ENCODE results near the gene TIE1. TPM values are rescaled to one million over a fixed set of nuclear protein-coding genes. Genes with fewer than 3 reads are reported as not detected.
"Not testable (repeated sequence)": the region's sequence is repeated elsewhere in the genome, so short reads cannot be mapped to it uniquely, and the experiment has no call there.

The TIE1 gene
- total and polyA plus RNA-seq, 4 experiments from 2014 or later, result not detected

- intact Hi-C loops (cut with micrococcal nuclease), result loop anchor here (5.0 kb wide), 1 partner anchor 86 kb away; the partner anchor contains the start of gene HYI
- Mint-ChIP-seq H3K27me3 (no peaks in the 10 kb centered on the region), H3K4me1 (peaks cover 25 to 51% (median 37%) of the 10 kb centered on the region in 4 donors), H3K27ac (peak overlapping the region in 6 of 7 donors; percentile 31 to 90 (median 84)), H3K9me3 (no peaks in the 10 kb centered on the region), H3K36me3 (peaks cover 14 to 52% of the 10 kb centered on the region in 2 donors), H3K4me3 (peak overlapping the region; percentile 63 to 94 (median 88))
- CTCF ChIA-PET (ENCODE audit: partially characterized antibody), result interaction anchor here (2.7 kb wide), 1 partner anchor 8 kb away, joined by 15 read pairs; the partner anchor contains the start of gene CDC20
- H3K9me3 ChIP-seq (ENCODE audit: control insufficient read depth in 1 of 2, low read length in 2 of 2), result no peaks in the 10 kb centered on the region
- POLR2A ChIA-PET (ENCODE audit: partially characterized antibody), result interaction anchor here (1.1 to 3.4 kb wide), 2 partner anchors 11 to 23 kb away, joined by 3 to 42 read pairs; partner anchors contain the start of genes MED8 and SZT2
- H3K36me3 ChIP-seq (ENCODE audit: insufficient read depth, low read length), result peaks cover 35% of the 10 kb centered on the region
- H3K4me3 ChIP-seq (ENCODE audit: low read length in 2 of 2), result peak overlapping the region in 1 of 2 donors; percentile 76
- H3K27me3 ChIP-seq (ENCODE audit: insufficient read depth, low read length), result no peaks in the 10 kb centered on the region
- no peak for DNase-seq
- peak overlapping the region; percentile 81 for H3K27ac ChIP-seq (ENCODE audit: low read depth, low read length)
- peaks cover 24% of the 10 kb centered on the region for H3K4me1 ChIP-seq (ENCODE audit: insufficient read depth, low read length)
Observed at GRCh38 chr1:43366179-43366578, 65.4 kb downstream of the TIE1 start.

- Mint-ChIP-seq H3K9me3 (no peaks in the 10 kb centered on the region), H3K4me3 (peak overlapping the region; percentile 82 to 94 (median 88)), H3K27me3 (no peaks in the 10 kb centered on the region), H3K36me3 (peaks cover 14 to 51% of the 10 kb centered on the region in 2 donors), H3K27ac (peak overlapping the region; percentile 77 to 96 (median 91)), H3K4me1 (peaks cover 25 to 51% (median 39%) of the 10 kb centered on the region in 4 donors)
- CTCF ChIA-PET (ENCODE audit: partially characterized antibody), result interaction anchor here (2.7 kb wide), 1 partner anchor 8 kb away, joined by 15 read pairs; the partner anchor contains the start of gene CDC20
- Histone ChIP-seq H3K4me3 (ENCODE audit: low read length in 2 of 2) (peak overlapping the region; percentile 55 to 76), H3K36me3 (ENCODE audit: insufficient read depth, low read length) (peaks cover 30% of the 10 kb centered on the region), H3K9me3 (ENCODE audit: control insufficient read depth in 1 of 2, low read length in 2 of 2) (no peaks in the 10 kb centered on the region), H3K27ac (ENCODE audit: low read depth, low read length) (peak overlapping the region; percentile 81), H3K4me1 (ENCODE audit: insufficient read depth, low read length) (peaks cover 24% of the 10 kb centered on the region), H3K27me3 (ENCODE audit: insufficient read depth, low read length) (no peaks in the 10 kb centered on the region)
- POLR2A ChIA-PET (ENCODE audit: partially characterized antibody), result interaction anchor here (0.6 to 3.4 kb wide), 7 partner anchors 9 to 607 kb away, joined by 3 to 47 read pairs (median 11); partner anchors contain the start of genes CDC20, HYI, MED8 and SZT2
- intact Hi-C loops (cut with micrococcal nuclease), result loop anchor here (5.0 kb wide), 1 partner anchor 86 kb away; the partner anchor contains the start of gene HYI
- DNase-seq, result no peak
Observed at GRCh38 chr1:43366601-43367025, 65.8 kb downstream of the TIE1 start.

DNA sequence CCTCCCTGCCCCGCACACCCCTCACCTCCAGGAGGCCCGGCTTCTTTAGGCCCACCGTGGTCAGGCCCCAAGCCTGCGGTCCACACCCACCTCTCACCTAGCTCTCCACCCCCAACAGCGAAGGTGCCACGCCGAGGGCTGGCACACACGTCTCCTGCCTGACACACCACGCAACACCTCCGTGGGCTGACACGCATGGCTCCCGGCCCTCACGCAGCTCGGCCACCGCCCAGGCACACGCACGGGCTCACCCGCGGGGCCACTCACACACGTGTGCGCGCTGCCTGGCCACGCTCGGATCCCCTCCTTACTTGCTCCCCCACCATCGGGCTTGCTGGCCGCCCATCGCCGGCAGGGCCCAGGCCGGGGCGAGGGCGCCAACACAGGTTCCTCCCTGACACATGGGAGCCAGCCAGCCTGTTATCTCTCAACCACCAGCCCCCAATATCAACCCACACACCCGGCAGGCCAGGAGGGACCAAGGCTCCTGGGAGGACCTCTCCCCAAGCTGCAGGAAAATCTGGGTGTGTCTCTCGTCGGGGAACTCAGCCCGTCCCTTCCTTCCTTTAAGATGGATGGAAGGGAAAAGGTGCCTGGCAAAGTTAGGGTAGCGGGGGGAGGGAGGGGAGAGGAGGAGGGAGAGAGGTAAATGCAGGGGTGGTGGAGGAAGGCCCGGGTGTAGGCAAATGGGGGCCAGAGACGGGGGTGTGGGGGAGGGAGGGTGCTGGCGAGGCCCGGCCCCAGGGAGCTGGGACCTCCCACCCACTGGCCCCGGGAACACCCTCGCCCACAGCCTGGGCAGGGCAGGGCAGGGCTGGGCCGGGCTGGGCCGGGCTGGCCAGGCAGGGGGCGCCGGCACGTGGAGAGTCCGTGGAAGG, 66.5 kb downstream of the TIE1 start:
- Histone ChIP-seq H3K36me3 (ENCODE audit: insufficient read depth, low read length) (peaks cover 27% of the 10 kb centered on the region), H3K4me1 (ENCODE audit: insufficient read depth, low read length) (peaks cover 24% of the 10 kb centered on the region), H3K27ac (ENCODE audit: low read depth, low read length) (peak overlapping the region; percentile 81), H3K27me3 (ENCODE audit: insufficient read depth, low read length) (no peaks in the 10 kb centered on the region), H3K4me3 (ENCODE audit: low read length in 2 of 2) (peak overlapping the region; percentile 55 to 76), H3K9me3 (ENCODE audit: control insufficient read depth in 1 of 2, low read length in 2 of 2) (no peaks in the 10 kb centered on the region)
- intact Hi-C loops (cut with micrococcal nuclease), result loop anchor here (5.0 kb wide), 1 partner anchor 85 kb away; the partner anchor contains the start of gene HYI
- H3K9me3 Mint-ChIP-seq, result no peaks in the 10 kb centered on the region
- peaks cover 25 to 51% (median 39%) of the 10 kb centered on the region in 4 donors for H3K4me1 Mint-ChIP-seq
- peak overlapping the region; percentile 77 to 96 (median 91) for H3K27ac Mint-ChIP-seq
- no peaks in the 10 kb centered on the region for H3K27me3 Mint-ChIP-seq
- DNase-seq, result peak; percentile 32 to 59 (median 32)
- peaks cover 14 to 46% of the 10 kb centered on the region in 2 donors for H3K36me3 Mint-ChIP-seq
- H3K4me3 Mint-ChIP-seq, result peak overlapping the region; percentile 82 to 94 (median 88)
- CTCF ChIA-PET (ENCODE audit: partially characterized antibody), result interaction anchor here (1.0 to 2.7 kb wide), 4 partner anchors 9 to 23 kb away, joined by 3 to 15 read pairs (median 6); partner anchors contain the start of gene CDC20
- POLR2A ChIA-PET (ENCODE audit: partially characterized antibody), result interaction anchor here (0.6 to 3.4 kb wide), 13 partner anchors 9 to 607 kb away, joined by 3 to 47 read pairs (median 9); partner anchors contain the start of genes CDC20, CFAP57, EBNA1BP2 and HYI

DNA sequence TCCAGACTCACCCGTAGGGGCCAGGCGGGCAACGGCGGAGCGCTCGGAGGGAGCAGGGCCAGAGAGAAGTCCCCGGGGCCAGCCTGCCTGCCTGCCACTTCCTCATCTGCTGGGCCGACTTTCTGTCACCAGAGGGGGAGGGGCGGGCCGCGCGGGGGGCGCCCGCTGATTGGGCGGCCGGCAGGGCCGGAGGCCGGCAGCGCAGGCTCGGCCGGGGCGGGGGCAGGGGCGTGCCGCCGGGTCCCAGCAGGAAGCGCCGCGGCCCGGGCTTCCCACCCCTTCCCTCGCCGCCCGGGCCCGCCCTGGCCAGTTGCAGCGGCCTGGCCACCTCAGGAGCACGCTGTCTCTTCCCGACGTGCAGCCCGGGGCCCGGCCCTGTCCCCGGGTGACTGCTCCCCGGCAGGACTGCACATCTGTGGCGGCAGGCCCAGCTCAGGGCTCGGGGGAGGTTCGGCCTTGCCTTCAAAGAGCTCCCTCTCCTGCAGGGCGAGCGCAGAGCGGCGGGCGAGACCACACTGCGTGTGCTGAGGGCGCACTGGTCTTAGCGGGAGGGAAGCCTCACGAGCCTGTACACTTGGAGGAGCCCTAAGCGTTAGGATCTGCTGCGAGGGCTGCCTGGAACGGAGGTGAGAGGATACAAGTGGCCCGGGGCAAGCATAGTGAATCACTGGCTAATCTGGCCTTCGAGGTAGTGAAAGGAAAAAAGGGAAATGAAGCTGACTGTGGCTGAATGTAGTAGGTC, 67.3 kb downstream of the TIE1 start, which contains the start of gene ELOVL1:
Gene ELOVL1, minus strand, starts transcription at position 108 of the 742 bp plus-strand sequence. CDS start 2,402 bp downstream, outside the sequence.
- Mint-ChIP-seq H3K36me3 (peaks cover 11 to 40% of the 10 kb centered on the region in 2 donors), H3K4me1 (peaks cover 25 to 51% (median 38%) of the 10 kb centered on the region in 4 donors), H3K4me3 (peak within 1 kb of the TSS; percentile 87 to 94 (median 90)), H3K9me3 (no peaks in the 10 kb centered on the region), H3K27ac (peak within 1 kb of the TSS; percentile 87 to 96 (median 93)), H3K27me3 (no peaks in the 10 kb centered on the region)
- Histone ChIP-seq H3K4me3 (ENCODE audit: low read length in 2 of 2) (peak within 1 kb of the TSS; percentile 68 to 76), H3K36me3 (ENCODE audit: insufficient read depth, low read length) (peaks cover 24% of the 10 kb centered on the region), H3K27me3 (ENCODE audit: insufficient read depth, low read length) (no peaks in the 10 kb centered on the region), H3K4me1 (ENCODE audit: insufficient read depth, low read length) (peaks cover 24% of the 10 kb centered on the region), H3K9me3 (ENCODE audit: control insufficient read depth in 1 of 2, low read length in 2 of 2) (no peaks in the 10 kb centered on the region), H3K27ac (ENCODE audit: low read depth, low read length) (peak within 1 kb of the TSS; percentile 81)
- intact Hi-C loops (cut with micrococcal nuclease), result loop anchor here (1.0 to 5.0 kb wide), 6 partner anchors 10 to 196 kb away; partner anchors contain the start of genes CDC20, CFAP57, EBNA1BP2 and HYI
- peak; percentile 70 to 82 (median 74) for DNase-seq
- ChIA-PET CTCF (ENCODE audit: partially characterized antibody) (interaction anchor here (0.7 to 2.7 kb wide), 8 partner anchors 10 to 141 kb away, joined by 3 to 15 read pairs (median 4); partner anchors contain the start of gene CDC20), POLR2A (ENCODE audit: partially characterized antibody) (interaction anchor here (0.9 to 3.4 kb wide), 12 partner anchors 10 to 1264 kb away, joined by 3 to 47 read pairs (median 10); partner anchors contain the start of genes CDC20, CFAP57, EBNA1BP2 and HYI)

GRCh38 chr1:43368646-43369020, 67.9 kb downstream of the TIE1 start:
- Histone ChIP-seq H3K27me3 (ENCODE audit: insufficient read depth, low read length) (no peaks in the 10 kb centered on the region), H3K36me3 (ENCODE audit: insufficient read depth, low read length) (peaks cover 18% of the 10 kb centered on the region), H3K4me3 (ENCODE audit: low read length in 2 of 2) (peak overlapping the region; percentile 68 to 71), H3K27ac (ENCODE audit: low read depth, low read length) (peak overlapping the region; percentile 81), H3K4me1 (ENCODE audit: insufficient read depth, low read length) (peaks cover 24% of the 10 kb centered on the region), H3K9me3 (ENCODE audit: control insufficient read depth in 1 of 2, low read length in 2 of 2) (no peaks in the 10 kb centered on the region)
- Mint-ChIP-seq H3K4me1 (peaks cover 25 to 51% (median 38%) of the 10 kb centered on the region in 4 donors), H3K27me3 (no peaks in the 10 kb centered on the region), H3K36me3 (peaks cover 9 to 37% of the 10 kb centered on the region in 2 donors), H3K27ac (peak overlapping the region; percentile 73 to 93 (median 90)), H3K4me3 (peak overlapping the region; percentile 87 to 94 (median 90)), H3K9me3 (no peaks in the 10 kb centered on the region)
- no peak for DNase-seq
- ChIA-PET POLR2A (ENCODE audit: partially characterized antibody) (interaction anchor here (0.9 to 3.4 kb wide), 11 partner anchors 9 to 1263 kb away, joined by 3 to 47 read pairs (median 10); partner anchors contain the start of genes CDC20, CFAP57, EBNA1BP2 and HYI), CTCF (ENCODE audit: partially characterized antibody) (interaction anchor here (0.7 to 2.7 kb wide), 8 partner anchors 10 to 142 kb away, joined by 3 to 15 read pairs (median 4); partner anchors contain the start of gene CDC20)
- intact Hi-C loops (cut with micrococcal nuclease), result loop anchor here (1.0 to 5.0 kb wide), 6 partner anchors 10 to 196 kb away; partner anchors contain the start of genes CDC20, CFAP57, EBNA1BP2 and HYI

- H3K9me3 ChIP-seq (ENCODE audit: control insufficient read depth in 1 of 2, low read length in 2 of 2); DNase-seq; H3K27me3 Mint-ChIP-seq; H3K36me3 ChIP-seq (ENCODE audit: insufficient read depth, low read length); H3K9me3 Mint-ChIP-seq; H3K27ac ChIP-seq (ENCODE audit: low read depth, low read length); H3K27me3 ChIP-seq (ENCODE audit: insufficient read depth, low read length); H3K4me3 ChIP-seq (ENCODE audit: low read length in 2 of 2): not testable (repeated sequence)
- H3K27ac Mint-ChIP-seq, result peak overlapping the region in 2 of 7 donors; percentile 18 to 25
- peaks cover 0 to 26% of the 10 kb centered on the region in 2 donors for H3K36me3 Mint-ChIP-seq
- H3K4me1 ChIP-seq (ENCODE audit: insufficient read depth, low read length), result peaks cover 24% of the 10 kb centered on the region
- H3K4me3 Mint-ChIP-seq, result peak overlapping the region in 3 of 8 donors; percentile 15 to 31 (median 21)
- peaks cover 25 to 51% (median 38%) of the 10 kb centered on the region in 4 donors for H3K4me1 Mint-ChIP-seq
- intact Hi-C loops (cut with micrococcal nuclease), result loop anchor here (5.0 kb wide), 1 partner anchor 83 kb away; the partner anchor contains the start of gene HYI
- POLR2A ChIA-PET (ENCODE audit: partially characterized antibody), result interaction anchor here (1.2 to 2.4 kb wide), 2 partner anchors 11 to 20 kb away, joined by 3 to 10 read pairs; partner anchors contain the start of gene CDC20
- CTCF ChIA-PET (ENCODE audit: partially characterized antibody), result interaction anchor here (0.7 to 1.1 kb wide), 2 partner anchors 19 to 44 kb away, joined by 3 read pairs; no protein-coding TSS in a partner anchor
Observed at GRCh38 chr1:43369779-43370178, 69.0 kb downstream of the TIE1 start.

Measured in CD4-positive, alpha-beta memory T cell (primary cell).